Osteocyte (in vitro differentiated cells): ENCODE data around the gene TMEM127. TPM values are rescaled to one million over a fixed set of nuclear protein-coding genes. Genes with fewer than 3 reads are reported as not detected.

Source experiments
- DNase-seq: peaks from one replicate; pipeline ENCODE4 v3.0.0; 2021; ENCODE audit warnings: mixed read lengths; ENCODE audit not compliant: unreplicated experiment; ENCODE audit errors: extremely low spot score
- H3K27ac Mint-ChIP-seq: one replicate; pipeline ENCODE4 v1.8.0; 2021; ENCODE audit warnings: mild to moderate bottlenecking, mixed read lengths; ENCODE audit not compliant: unreplicated experiment
- H3K27me3 Mint-ChIP-seq: one replicate; pipeline ENCODE4 v1.8.0; 2021; ENCODE audit warnings: mixed read lengths; ENCODE audit not compliant: unreplicated experiment
- H3K36me3 Mint-ChIP-seq: one replicate; pipeline ENCODE4 v1.8.0; 2021; ENCODE audit warnings: mixed read lengths; ENCODE audit not compliant: unreplicated experiment
- H3K4me1 Mint-ChIP-seq: one replicate; pipeline ENCODE4 v1.8.0; 2021; ENCODE audit warnings: mixed read lengths; ENCODE audit not compliant: unreplicated experiment
- H3K4me3 Mint-ChIP-seq: one replicate; pipeline ENCODE4 v1.8.0; 2021; ENCODE audit warnings: mild to moderate bottlenecking, moderate library complexity, mixed read lengths; ENCODE audit not compliant: unreplicated experiment
- H3K9me3 Mint-ChIP-seq: one replicate; pipeline ENCODE4 v1.8.0; 2021; ENCODE audit warnings: mixed read lengths; ENCODE audit not compliant: unreplicated experiment
- total RNA-seq: library from RNA; stranded (reverse); gene quantifications from 2 replicates; pipeline ENCODE4 v1.2.1, GENCODE V29; 2021
- TF ChIP-seq, protein P1 (sequence below): fragments of 200-600 bp; sonication (generic); IDR thresholded peaks from 2 replicates; pipeline ENCODE4 v1.5.0; 2021; ENCODE audit warnings: antibody characterized with exemption, mild to moderate bottlenecking, moderate library complexity

Gene TMEM127
- total RNA-seq, 1 donor from 2014 or later: 56.3 TPM

DNA sequence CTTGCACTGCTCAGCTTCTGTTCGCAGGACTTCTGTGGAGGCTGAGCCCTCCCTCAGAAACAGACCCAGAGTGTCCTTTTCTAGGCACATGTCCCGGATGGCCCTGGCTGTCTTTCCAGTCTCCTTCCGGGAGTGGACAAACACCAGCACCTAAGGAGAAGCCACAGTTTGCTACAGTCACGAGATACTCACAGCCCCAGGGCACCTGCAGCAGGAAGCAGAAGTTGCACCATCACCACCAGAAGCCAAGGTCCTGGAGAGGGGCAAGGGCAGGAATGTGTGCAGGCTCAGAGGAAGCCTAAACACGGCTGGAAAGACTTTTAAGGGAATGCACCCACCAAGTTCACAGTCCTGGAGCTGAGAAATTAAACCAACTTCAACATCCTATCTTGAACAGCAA lies 26.0 kb upstream of the TMEM127 start:
- H3K36me3 Mint-ChIP-seq: peaks cover 72% of the 10 kb centered on the region
- no peak overlapping the region for H3K27ac Mint-ChIP-seq
- no peak for DNase-seq
- no peaks in the 10 kb centered on the region for H3K9me3 Mint-ChIP-seq
- TF ChIP-seq, protein P1, sequence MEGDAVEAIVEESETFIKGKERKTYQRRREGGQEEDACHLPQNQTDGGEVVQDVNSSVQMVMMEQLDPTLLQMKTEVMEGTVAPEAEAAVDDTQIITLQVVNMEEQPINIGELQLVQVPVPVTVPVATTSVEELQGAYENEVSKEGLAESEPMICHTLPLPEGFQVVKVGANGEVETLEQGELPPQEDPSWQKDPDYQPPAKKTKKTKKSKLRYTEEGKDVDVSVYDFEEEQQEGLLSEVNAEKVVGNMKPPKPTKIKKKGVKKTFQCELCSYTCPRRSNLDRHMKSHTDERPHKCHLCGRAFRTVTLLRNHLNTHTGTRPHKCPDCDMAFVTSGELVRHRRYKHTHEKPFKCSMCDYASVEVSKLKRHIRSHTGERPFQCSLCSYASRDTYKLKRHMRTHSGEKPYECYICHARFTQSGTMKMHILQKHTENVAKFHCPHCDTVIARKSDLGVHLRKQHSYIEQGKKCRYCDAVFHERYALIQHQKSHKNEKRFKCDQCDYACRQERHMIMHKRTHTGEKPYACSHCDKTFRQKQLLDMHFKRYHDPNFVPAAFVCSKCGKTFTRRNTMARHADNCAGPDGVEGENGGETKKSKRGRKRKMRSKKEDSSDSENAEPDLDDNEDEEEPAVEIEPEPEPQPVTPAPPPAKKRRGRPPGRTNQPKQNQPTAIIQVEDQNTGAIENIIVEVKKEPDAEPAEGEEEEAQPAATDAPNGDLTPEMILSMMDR: no peak
- H3K4me1 Mint-ChIP-seq: no peaks in the 10 kb centered on the region
- no peaks in the 10 kb centered on the region for H3K27me3 Mint-ChIP-seq
- no peak overlapping the region for H3K4me3 Mint-ChIP-seq

GRCh38 chr2:96287273-96287856 lies 21.6 kb upstream of the TMEM127 start:
- no peaks in the 10 kb centered on the region for H3K9me3 Mint-ChIP-seq
- H3K4me1 Mint-ChIP-seq: no peaks in the 10 kb centered on the region
- peaks cover 59% of the 10 kb centered on the region for H3K36me3 Mint-ChIP-seq
- H3K27ac Mint-ChIP-seq: no peak overlapping the region
- no peak overlapping the region for H3K4me3 Mint-ChIP-seq
- H3K27me3 Mint-ChIP-seq: no peaks in the 10 kb centered on the region
- no peak for DNase-seq
- TF ChIP-seq, protein P1: no peak

- no peak overlapping the region for H3K4me3 Mint-ChIP-seq
- no peak for DNase-seq
- TF ChIP-seq, protein P1: no peak
- peaks cover 52% of the 10 kb centered on the region for H3K36me3 Mint-ChIP-seq
- no peaks in the 10 kb centered on the region for H3K9me3 Mint-ChIP-seq
- no peaks in the 10 kb centered on the region for H3K27me3 Mint-ChIP-seq
- peaks cover 4% of the 10 kb centered on the region for H3K4me1 Mint-ChIP-seq
- no peak overlapping the region for H3K27ac Mint-ChIP-seq
These were observed 11.1 kb upstream of the TMEM127 start for GRCh38 chr2:96276787-96277499.

GRCh38 chr2:96274355-96275056 lies 8.7 kb upstream of the TMEM127 start:
- no peak for DNase-seq
- no peaks in the 10 kb centered on the region for H3K9me3 Mint-ChIP-seq
- H3K4me3 Mint-ChIP-seq: no peak overlapping the region
- peak overlapping the region; percentile 44 for H3K27ac Mint-ChIP-seq
- TF ChIP-seq, protein P1: no peak
- no peaks in the 10 kb centered on the region for H3K27me3 Mint-ChIP-seq
- peaks cover 4% of the 10 kb centered on the region for H3K4me1 Mint-ChIP-seq
- H3K36me3 Mint-ChIP-seq: peaks cover 47% of the 10 kb centered on the region

DNA sequence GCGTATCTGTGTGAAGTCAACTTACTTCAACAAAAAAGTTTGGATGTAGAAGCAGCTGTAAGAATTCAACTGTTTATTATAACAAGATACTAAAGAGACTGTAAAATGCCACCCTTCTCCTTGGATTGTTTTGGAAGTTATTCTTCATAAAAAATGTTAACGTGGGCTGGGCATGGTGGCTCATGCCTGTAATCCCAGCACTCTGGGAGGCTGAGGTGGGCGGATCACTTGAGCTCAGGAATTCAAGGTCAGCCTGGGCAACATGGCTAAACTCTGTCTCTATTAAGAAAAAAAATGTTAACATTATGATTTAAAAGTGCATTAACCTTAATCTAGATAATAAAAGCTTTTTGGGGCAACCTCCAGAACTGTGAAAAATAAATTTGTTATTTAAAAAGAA lies 8.0 kb upstream of the TMEM127 start:
- TF ChIP-seq, protein P1: no peak
- no peaks in the 10 kb centered on the region for H3K9me3 Mint-ChIP-seq
- DNase-seq: no peak
- peaks cover 4% of the 10 kb centered on the region for H3K4me1 Mint-ChIP-seq
- no peaks in the 10 kb centered on the region for H3K27me3 Mint-ChIP-seq
- no peak overlapping the region for H3K4me3 Mint-ChIP-seq
- peaks cover 42% of the 10 kb centered on the region for H3K36me3 Mint-ChIP-seq
- no peak overlapping the region for H3K27ac Mint-ChIP-seq
